ENCODE results near the gene BRSK2. TPM values are rescaled to one million over a fixed set of nuclear protein-coding genes. Genes with fewer than 3 reads are reported as not detected.
A peak's percentile ranks its signal among the peaks of the same experiment; 100 is the strongest.

The BRSK2 gene
- total and polyA plus RNA-seq, 9 of the 15 experiments (the other 6 are each of a cell fraction or from before 2014, with no cell fraction given): 0.06 to 0.52 (median 0.18) TPM; not detected in 5

DNA sequence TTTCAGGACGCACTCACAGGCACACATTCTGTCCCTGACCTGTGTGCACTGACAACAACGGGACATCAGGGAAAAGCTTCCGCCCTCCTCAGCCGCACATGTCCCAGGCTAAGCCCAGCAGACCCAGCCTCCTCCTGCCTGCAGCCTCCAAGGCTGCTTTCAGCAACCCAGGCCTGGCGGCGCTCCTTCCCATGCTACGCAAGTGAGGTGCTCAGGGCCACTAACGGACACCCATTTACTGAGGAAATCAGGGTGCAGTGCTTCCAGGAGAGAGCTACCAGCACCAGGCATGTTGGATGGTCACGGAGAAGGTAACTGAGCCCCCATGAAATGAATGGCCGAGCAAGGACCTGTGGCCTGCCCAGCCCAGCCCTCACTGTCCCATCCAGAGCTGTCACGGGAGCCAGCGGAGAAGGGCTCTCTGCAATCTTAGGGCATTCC lies 90.0 kb downstream of the BRSK2 start:
- DNase-seq (ENCODE audit: extremely low read depth in 1 of 4, low spot score in 3 of 4) (no peak), ATAC-seq (no peak), FAIRE-seq (no peak)
- Histone ChIP-seq H3K27me3 (ENCODE audit: control insufficient read depth in 2 of 2, insufficient read depth in 2 of 2, low read length in 2 of 2) (no peaks in the 10 kb centered on the region), H3K4me3 (no peak overlapping the region), H2AFZ (ENCODE audit: low read depth, low read length) (no peak overlapping the region), H3K36me3 (ENCODE audit: control insufficient read depth, insufficient read depth, low read length) (peaks cover 9% of the 10 kb centered on the region; the same call in 1 of the 3 replicates), H3K9ac (ENCODE audit: insufficient read depth in 1 of 2, low read depth in 2 of 2, low read length in 2 of 2) (peak overlapping the region in 1 of 2 experiments; percentile 52; a peak in 2 of 4 replicates), H3K9me1 (ENCODE audit: control insufficient read depth, insufficient read depth, low read length) (no peaks in the 10 kb centered on the region), H4K20me1 (replicated peaks; ENCODE audit: control insufficient read depth, insufficient read depth, low read length) (peaks cover 20% of the 10 kb centered on the region), H3K4me1 (replicated peaks in 1 of 2; ENCODE audit: control insufficient read depth in 2 of 2, insufficient read depth in 2 of 2, low read length in 2 of 2) (peaks cover 0 to 18% of the 10 kb centered on the region in 2 experiments; a peak in 2 of 5 replicates), H3K79me2 (ENCODE audit: control insufficient read depth, insufficient read depth, low read length) (no peaks in the 10 kb centered on the region), H3K9me3 (replicated peaks; ENCODE audit: control insufficient read depth, insufficient read depth, low read depth, low read length) (no peaks in the 10 kb centered on the region), H3K27ac (ENCODE audit: extremely low read depth, low read depth, low read length) (no peak overlapping the region), H3K4me2 (ENCODE audit: insufficient read depth, low read length) (no peak overlapping the region)
- POLR2A ChIA-PET: interaction anchor here (0.6 to 1.1 kb wide), 3 partner anchors 13 to 273 kb away, joined by 3 to 4 read pairs (median 4); no protein-coding TSS in a partner anchor
- no TSS peak for BruUV-seq (replicated peaks)
- CTCF ChIA-PET (ENCODE audit: low intra/inter-chr PET ratio): no interaction called here
- 93% methylated on average over 11 of the region's 12 CpGs for WGBS (ENCODE audit: insufficient coverage, low coverage, missing lambda C conversion rate)
- intact Hi-C loops (cut with micrococcal nuclease): no loop called here
- in situ Hi-C loops (cut with MboI): no loop called here
- no peak for TF ChIP-seq HLTF (IDR thresholded peaks at IDR 0.05)
- TF ChIP-seq, protein P1, sequence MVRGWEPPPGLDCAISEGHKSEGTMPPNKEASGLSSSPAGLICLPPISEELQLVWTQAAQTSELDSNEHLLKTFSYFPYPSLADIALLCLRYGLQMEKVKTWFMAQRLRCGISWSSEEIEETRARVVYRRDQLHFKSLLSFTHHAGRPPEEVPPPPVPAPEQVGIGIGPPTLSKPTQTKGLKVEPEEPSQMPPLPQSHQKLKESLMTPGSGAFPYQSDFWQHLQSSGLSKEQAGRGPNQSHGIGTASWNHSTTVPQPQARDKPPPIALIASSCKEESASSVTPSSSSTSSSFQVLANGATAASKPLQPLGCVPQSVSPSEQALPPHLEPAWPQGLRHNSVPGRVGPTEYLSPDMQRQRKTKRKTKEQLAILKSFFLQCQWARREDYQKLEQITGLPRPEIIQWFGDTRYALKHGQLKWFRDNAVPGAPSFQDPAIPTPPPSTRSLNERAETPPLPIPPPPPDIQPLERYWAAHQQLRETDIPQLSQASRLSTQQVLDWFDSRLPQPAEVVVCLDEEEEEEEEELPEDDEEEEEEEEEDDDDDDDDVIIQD (CRISPR knock-in tag; IDR thresholded peaks at IDR 0.05): no peak
- TF ChIP-seq, protein P2, sequence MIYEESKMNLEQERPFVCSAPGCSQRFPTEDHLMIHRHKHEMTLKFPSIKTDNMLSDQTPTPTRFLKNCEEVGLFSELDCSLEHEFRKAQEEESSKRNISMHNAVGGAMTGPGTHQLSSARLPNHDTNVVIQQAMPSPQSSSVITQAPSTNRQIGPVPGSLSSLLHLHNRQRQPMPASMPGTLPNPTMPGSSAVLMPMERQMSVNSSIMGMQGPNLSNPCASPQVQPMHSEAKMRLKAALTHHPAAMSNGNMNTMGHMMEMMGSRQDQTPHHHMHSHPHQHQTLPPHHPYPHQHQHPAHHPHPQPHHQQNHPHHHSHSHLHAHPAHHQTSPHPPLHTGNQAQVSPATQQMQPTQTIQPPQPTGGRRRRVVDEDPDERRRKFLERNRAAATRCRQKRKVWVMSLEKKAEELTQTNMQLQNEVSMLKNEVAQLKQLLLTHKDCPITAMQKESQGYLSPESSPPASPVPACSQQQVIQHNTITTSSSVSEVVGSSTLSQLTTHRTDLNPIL (CRISPR knock-in tag; IDR thresholded peaks at IDR 0.05): no peak
- no peak for TF ChIP-seq SIX5 (IDR thresholded peaks at IDR 0.05; ENCODE audit: borderline replicate concordance in 1 of 2, insufficient read depth in 1 of 2, low read depth in 1 of 2, low read length in 2 of 2)

Measured in K562 (cell line).